Measurements from ENCODE around the gene MAST4.

MAST4 gene

GRCh38 chr5:66643387-66643786, 47.2 kb downstream of the MAST4 start (continued):
- TF ChIP-seq ZNF223 (tag by site-specific recombination; IDR thresholded peaks at IDR 0.05) (no peak), ZBTB49 (tag by site-specific recombination; IDR thresholded peaks at IDR 0.05; ENCODE audit: low read depth) (no peak), ZNF138 (tag by site-specific recombination; IDR thresholded peaks at IDR 0.05; ENCODE audit: borderline replicate concordance) (no peak), ZFP69B (tag by site-specific recombination; IDR thresholded peaks at IDR 0.05) (no peak), ZNF311 (tag by site-specific recombination; IDR thresholded peaks at IDR 0.05; ENCODE audit: borderline replicate concordance) (no peak), ZNF518A (tag by site-specific recombination; conservative IDR thresholded peaks at IDR 0.05; ENCODE audit: low read depth) (peak; percentile 17; the same call in 1 of the 2 replicates), ZNF623 (tag by site-specific recombination; IDR thresholded peaks at IDR 0.05) (no peak), PRDM10 (tag by site-specific recombination; IDR thresholded peaks at IDR 0.05) (0 out of 2 replicates have a peak, but pooled peaks have one; percentile 19), FEZF1 (tag by site-specific recombination; IDR thresholded peaks at IDR 0.05) (0 out of 2 replicates have a peak, but pooled peaks have one; percentile 28), ZNF658 (tag by site-specific recombination; IDR thresholded peaks at IDR 0.05) (no peak), KLF17 (tag by site-specific recombination; IDR thresholded peaks at IDR 0.05) (no peak), ZNF488 (tag by site-specific recombination; IDR thresholded peaks at IDR 0.05) (no peak), ZNF692 (tag by site-specific recombination; IDR thresholded peaks at IDR 0.05) (0 out of 2 replicates have a peak, but pooled peaks have one; percentile 19), ZNF560 (tag by site-specific recombination; IDR thresholded peaks at IDR 0.05; ENCODE audit: borderline replicate concordance) (no peak), KLF8 (tag by site-specific recombination; IDR thresholded peaks at IDR 0.05) (no peak), BCL6B (tag by site-specific recombination; IDR thresholded peaks at IDR 0.05) (no peak), ZNF776 (tag by site-specific recombination; IDR thresholded peaks at IDR 0.05; ENCODE audit: borderline replicate concordance) (no peak), ZNF354C (tag by site-specific recombination; IDR thresholded peaks at IDR 0.05; ENCODE audit: borderline replicate concordance, low read depth) (no peak), ZNF768 (tag by site-specific recombination; IDR thresholded peaks at IDR 0.05) (no peak), ZNF211 (tag by site-specific recombination; IDR thresholded peaks at IDR 0.05; ENCODE audit: low read depth) (no peak)
